Endodermal cell (in vitro differentiated cells): ENCODE data around the gene PLXNB2. TPM values are rescaled to one million over a fixed set of nuclear protein-coding genes. Genes with fewer than 3 reads are reported as not detected.
"Not testable (repeated sequence)": the region's sequence is repeated elsewhere in the genome, so short reads cannot be mapped to it uniquely, and the experiment has no call there.

Experiments
- DNase-seq: peaks from one replicate; pipeline ENCODE4 v3.0.0-alpha.2; 2017
- H3K27ac ChIP-seq: 2 replicates; pipeline ENCODE4 v1.5.1; 2013; ENCODE audit warnings: mild to moderate bottlenecking, low read depth, low read length, moderate library complexity
- H3K27me3 ChIP-seq: 2 replicates; pipeline ENCODE4 v1.6.1; 2013; ENCODE audit warnings: mild to moderate bottlenecking, low read length, moderate library complexity; ENCODE audit not compliant: insufficient read depth, control insufficient read depth, poor library complexity, severe bottlenecking
- H3K36me3 ChIP-seq: 2 replicates; pipeline ENCODE4 v1.7.0; 2013; ENCODE audit warnings: mild to moderate bottlenecking, low read length, moderate library complexity; ENCODE audit not compliant: control insufficient read depth, insufficient read depth
- H3K4me1 ChIP-seq: one replicate; pipeline ENCODE4 v1.7.0; 2013; ENCODE audit warnings: low read length; ENCODE audit not compliant: control insufficient read depth, insufficient read depth
- H3K4me3 ChIP-seq: 2 replicates; pipeline ENCODE4 v1.5.1; 2013; ENCODE audit warnings: mild to moderate bottlenecking, low read length, moderate library complexity
- H3K9ac ChIP-seq: 2 replicates; pipeline ENCODE4 v1.6.1; 2013; ENCODE audit warnings: mild to moderate bottlenecking, low read length, moderate library complexity; ENCODE audit not compliant: poor library complexity, severe bottlenecking; ENCODE audit errors: extremely low read depth
- H3K9me3 ChIP-seq: 2 replicates; pipeline ENCODE4 v1.6.1; 2013; ENCODE audit warnings: mild to moderate bottlenecking, low read length, moderate library complexity; ENCODE audit not compliant: control insufficient read depth
- H3K27ac Mint-ChIP-seq: 2 replicates; pipeline ENCODE4 v1.8.0; 2020; ENCODE audit warnings: mixed read lengths
- H3K27me3 Mint-ChIP-seq: 2 replicates; pipeline ENCODE4 v1.8.0; 2021; ENCODE audit warnings: mild to moderate bottlenecking, mixed read lengths; ENCODE audit not compliant: insufficient read depth
- H3K36me3 Mint-ChIP-seq: 2 replicates; pipeline ENCODE4 v1.8.0; 2020; ENCODE audit warnings: low read depth, mixed read lengths
- H3K4me1 Mint-ChIP-seq: 2 replicates; pipeline ENCODE4 v1.8.0; 2020; ENCODE audit warnings: mixed read lengths
- H3K4me3 Mint-ChIP-seq: 2 replicates; pipeline ENCODE4 v1.8.0; 2020; ENCODE audit warnings: mild to moderate bottlenecking, moderate library complexity, mixed read lengths
- H3K9me3 Mint-ChIP-seq: 2 replicates; pipeline ENCODE4 v1.8.0; 2020; ENCODE audit warnings: mild to moderate bottlenecking, mixed read lengths
- WGBS, 2 experiments: methylation state at CpG; one replicate each; pipeline versions ENCODE4 v1.1.5 to v1.1.7; 2013; ENCODE audit warnings: missing lambda C conversion rate in 2 of 2, mixed read lengths in 1 of 2; ENCODE audit not compliant: insufficient coverage in 1 of 2, insufficient read length in 1 of 2; 5-methylcytosine and 5-hydroxymethylcytosine counted together
- total RNA-seq, 2 donors: library from RNA; stranded (reverse); fragmentation: NEBNext Ultra II Directional in 1 of 2; extraction: Animal tissue kit (Norgen Biotek cat#: 25700) in 1 of 2; gene quantifications; 2 replicates in 1 of 2; 3 replicates in 1 of 2; pipeline ENCODE4 v1.2.1, GENCODE V29; 2021
- TF ChIP-seq, protein P1 (sequence below): fragments of 200-600 bp; sonication (generic); conservative IDR thresholded peaks from 2 replicates; pipeline ENCODE4 v1.5.0; 2021; ENCODE audit warnings: antibody characterized with exemption, mild to moderate bottlenecking

The PLXNB2 gene
- total RNA-seq, 2 donors from 2014 or later: 94.7 to 97.7 TPM

- Histone ChIP-seq H3K4me3 (no peak overlapping the region), H3K4me1 (no peaks in the 10 kb centered on the region), H3K9ac (no peak overlapping the region), H3K27ac (no peak overlapping the region), H3K9me3 (peaks cover 11% of the 10 kb centered on the region), H3K36me3 (no peaks in the 10 kb centered on the region), H3K27me3 (no peaks in the 10 kb centered on the region)
- Mint-ChIP-seq H3K4me1 (no peaks in the 10 kb centered on the region), H3K36me3 (no peaks in the 10 kb centered on the region), H3K9me3 (no peaks in the 10 kb centered on the region), H3K4me3 (no peak overlapping the region), H3K27me3 (peaks cover 5% of the 10 kb centered on the region), H3K27ac (no peak overlapping the region)
- DNase-seq: no peak
- TF ChIP-seq, protein P1, sequence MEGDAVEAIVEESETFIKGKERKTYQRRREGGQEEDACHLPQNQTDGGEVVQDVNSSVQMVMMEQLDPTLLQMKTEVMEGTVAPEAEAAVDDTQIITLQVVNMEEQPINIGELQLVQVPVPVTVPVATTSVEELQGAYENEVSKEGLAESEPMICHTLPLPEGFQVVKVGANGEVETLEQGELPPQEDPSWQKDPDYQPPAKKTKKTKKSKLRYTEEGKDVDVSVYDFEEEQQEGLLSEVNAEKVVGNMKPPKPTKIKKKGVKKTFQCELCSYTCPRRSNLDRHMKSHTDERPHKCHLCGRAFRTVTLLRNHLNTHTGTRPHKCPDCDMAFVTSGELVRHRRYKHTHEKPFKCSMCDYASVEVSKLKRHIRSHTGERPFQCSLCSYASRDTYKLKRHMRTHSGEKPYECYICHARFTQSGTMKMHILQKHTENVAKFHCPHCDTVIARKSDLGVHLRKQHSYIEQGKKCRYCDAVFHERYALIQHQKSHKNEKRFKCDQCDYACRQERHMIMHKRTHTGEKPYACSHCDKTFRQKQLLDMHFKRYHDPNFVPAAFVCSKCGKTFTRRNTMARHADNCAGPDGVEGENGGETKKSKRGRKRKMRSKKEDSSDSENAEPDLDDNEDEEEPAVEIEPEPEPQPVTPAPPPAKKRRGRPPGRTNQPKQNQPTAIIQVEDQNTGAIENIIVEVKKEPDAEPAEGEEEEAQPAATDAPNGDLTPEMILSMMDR: no peak
- WGBS, 2 experiments: 90 to 100% methylated on average over 1 to 5 of the region's 5 CpGs
Observed at GRCh38 chr22:50338042-50338573, 30.7 kb upstream of the PLXNB2 start.

DNA sequence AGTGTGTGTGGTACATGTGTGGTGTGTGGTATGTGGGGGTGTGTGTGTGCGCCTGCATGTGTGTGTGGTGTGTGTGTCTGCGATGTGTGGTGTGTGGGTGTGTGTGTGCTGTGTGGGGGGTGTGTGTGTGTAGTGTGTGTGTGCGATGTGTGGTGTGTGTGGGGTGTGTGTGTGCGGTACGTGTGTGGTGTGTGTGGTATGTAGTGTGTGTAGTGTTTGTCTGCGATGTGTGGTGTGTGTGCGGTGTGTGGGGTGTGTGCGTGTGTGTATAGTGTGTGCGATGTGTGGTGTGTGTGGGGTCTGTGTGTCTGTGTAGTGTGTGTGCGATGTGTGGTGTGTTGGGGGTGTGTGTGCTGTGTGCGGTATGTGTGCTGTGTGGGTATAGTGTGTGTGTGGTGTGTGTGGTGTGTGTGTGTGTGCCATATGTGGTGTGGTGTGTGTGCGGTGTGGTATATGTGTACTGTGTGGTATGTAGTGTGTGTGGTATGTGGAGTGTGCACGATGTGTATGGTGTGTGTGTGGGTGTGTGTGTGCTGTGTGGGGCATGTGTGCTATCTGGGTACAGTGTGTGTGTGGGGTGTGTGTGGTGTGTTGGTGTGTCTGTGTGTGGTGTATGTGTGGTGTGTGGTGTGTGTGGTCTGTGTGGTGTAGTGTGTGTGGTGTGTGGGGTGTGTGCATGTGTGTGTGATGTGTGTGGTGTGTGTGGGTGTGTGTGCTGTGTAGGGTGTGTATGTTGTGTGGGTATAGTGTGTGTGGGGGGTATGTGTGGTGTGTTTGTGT is 30.0 kb upstream of the PLXNB2 start:
- no peaks in the 10 kb centered on the region for H3K4me1 ChIP-seq
- H3K4me3 ChIP-seq: no peak overlapping the region
- Mint-ChIP-seq H3K4me1 (no peaks in the 10 kb centered on the region), H3K27ac (no peak overlapping the region), H3K4me3 (no peak overlapping the region), H3K36me3 (no peaks in the 10 kb centered on the region), H3K9me3 (no peaks in the 10 kb centered on the region), H3K27me3 (peaks cover 5% of the 10 kb centered on the region)
- no peak overlapping the region for H3K27ac ChIP-seq
- H3K9me3 ChIP-seq: peaks cover 11% of the 10 kb centered on the region
- TF ChIP-seq, protein P1: no peak
- WGBS, 2 experiments: 96 to 100% methylated on average over 5 to 13 of the region's 13 CpGs
- no peaks in the 10 kb centered on the region for H3K36me3 ChIP-seq
- H3K27me3 ChIP-seq: no peaks in the 10 kb centered on the region
- H3K9ac ChIP-seq: no peak overlapping the region
- DNase-seq: peak; percentile 17

- not testable (repeated sequence) for H3K27ac Mint-ChIP-seq, H3K27me3 Mint-ChIP-seq, DNase-seq, H3K9ac ChIP-seq, H3K4me3 Mint-ChIP-seq, H3K27me3 ChIP-seq, H3K36me3 Mint-ChIP-seq, H3K4me3 ChIP-seq, H3K27ac ChIP-seq, H3K4me1 Mint-ChIP-seq, H3K36me3 ChIP-seq, H3K4me1 ChIP-seq, H3K9me3 Mint-ChIP-seq
- 93 to 94% methylated on average over 3 to 5 of the region's 5 CpGs for WGBS, 2 experiments
- H3K9me3 ChIP-seq: peaks cover 11% of the 10 kb centered on the region
Observed at GRCh38 chr22:50334433-50334832, 27.0 kb upstream of the PLXNB2 start.
